ENCODE measurements around the gene EPHA5.

- TF ChIP-seq GATA2 (IDR thresholded peaks at IDR 0.05; ENCODE audit: low read depth, low read length) = no peak
- TF ChIP-seq GATA3 (IDR thresholded peaks at IDR 0.05; ENCODE audit: low read depth, low read length) = no peak
Measured at GRCh38 chr4:65561164-65561563, 109.1 kb downstream of the EPHA5 start.
